Measurements from ENCODE around the gene CRTC1.
A peak's percentile ranks its signal among the peaks of the same experiment; 100 is the strongest.

The CRTC1 gene

GRCh38 chr19:18791315-18791678 is 107.8 kb downstream of the CRTC1 start:
- Mint-ChIP-seq H3K36me3 (ENCODE audit: insufficient read depth) (peaks cover 5% of the 10 kb centered on the region), H3K27ac (ENCODE audit: low read depth) (no peak overlapping the region), H3K4me1 (peaks cover 33% of the 10 kb centered on the region), H3K4me3 (peak overlapping the region; percentile 23), H3K27me3 (peaks cover 86% of the 10 kb centered on the region), H3K9me3 (no peaks in the 10 kb centered on the region)
- DNase-seq (ENCODE audit: low spot score in 2 of 2) (no peak), ATAC-seq (replicated peaks; ENCODE audit: extremely low read depth, poor library complexity, severe bottlenecking) (no peak)

DNA sequence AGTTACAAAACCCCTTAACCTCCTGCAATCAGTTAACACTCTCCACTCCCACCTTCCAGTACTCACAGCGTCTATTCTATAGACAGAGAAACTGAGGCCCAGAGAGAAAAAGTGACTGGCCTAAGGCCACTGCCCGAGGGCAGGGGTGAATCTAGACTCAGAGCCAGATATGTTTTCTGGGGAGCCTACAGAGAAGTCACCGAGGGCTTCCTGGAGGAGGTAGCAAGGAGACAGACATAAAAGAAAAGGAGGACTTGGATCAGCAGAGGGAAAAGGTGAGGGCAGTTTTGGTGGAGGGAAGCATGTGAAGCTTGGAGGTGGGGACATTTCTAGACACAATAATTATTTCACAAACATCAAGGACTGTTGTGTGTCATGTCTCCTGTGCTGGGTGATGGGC is 109.2 kb downstream of the CRTC1 start:
- H3K27me3 Mint-ChIP-seq = peaks cover 83% of the 10 kb centered on the region
- no peak for ATAC-seq (replicated peaks; ENCODE audit: extremely low read depth, poor library complexity, severe bottlenecking)
- no peak for DNase-seq (ENCODE audit: low spot score in 2 of 2)
- no peak overlapping the region for H3K4me3 Mint-ChIP-seq
- H3K27ac Mint-ChIP-seq (ENCODE audit: low read depth) = no peak overlapping the region
- H3K9me3 Mint-ChIP-seq = no peaks in the 10 kb centered on the region
- peaks cover 23% of the 10 kb centered on the region for H3K4me1 Mint-ChIP-seq
- H3K36me3 Mint-ChIP-seq (ENCODE audit: insufficient read depth) = peaks cover 5% of the 10 kb centered on the region

DNA sequence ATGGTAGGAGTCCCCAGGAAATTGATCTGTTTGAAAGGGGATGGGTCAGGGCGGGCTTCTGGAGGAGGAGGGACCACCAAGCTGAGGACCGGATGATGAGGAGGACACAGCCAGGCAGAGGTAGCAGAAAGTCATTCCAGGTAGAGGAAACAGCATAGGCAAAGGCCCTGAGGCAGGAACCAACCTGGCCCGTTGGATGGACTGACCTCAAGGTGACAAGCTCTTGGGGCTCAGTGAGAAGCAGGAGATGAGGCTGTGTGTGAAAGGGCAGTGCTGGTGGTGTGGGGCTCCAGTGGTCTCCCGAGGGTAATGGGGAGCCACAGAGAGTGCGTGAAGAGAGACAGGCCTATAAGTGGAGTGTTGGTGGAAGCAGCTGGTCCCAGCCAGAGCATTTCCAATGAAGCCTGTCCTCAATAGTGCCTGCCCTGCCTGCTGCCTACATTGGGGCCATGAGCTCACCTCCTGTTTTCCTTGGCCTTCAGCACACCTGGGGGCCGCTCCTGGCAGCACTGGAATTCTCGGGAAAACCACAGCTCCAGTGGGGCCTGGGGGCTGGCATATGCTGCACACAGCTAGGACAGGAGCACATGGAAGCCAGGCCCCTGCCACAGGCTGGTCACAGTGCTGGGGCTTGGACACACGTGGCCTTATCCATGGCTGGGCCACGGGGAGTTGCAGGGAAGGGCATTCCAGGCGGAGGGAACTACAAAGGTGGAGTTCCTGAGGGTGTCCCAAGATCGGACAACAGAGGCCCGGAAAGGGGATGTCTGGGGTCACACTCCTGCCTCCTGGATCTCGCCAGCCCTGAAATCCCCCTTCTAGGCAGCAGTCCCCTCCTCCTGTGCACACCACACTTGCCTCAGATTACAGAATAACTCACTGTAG is 109.9 kb downstream of the CRTC1 start:
- H3K9me3 Mint-ChIP-seq = no peaks in the 10 kb centered on the region
- DNase-seq (ENCODE audit: low spot score in 2 of 2) = no peak
- no peak for ATAC-seq (replicated peaks; ENCODE audit: extremely low read depth, poor library complexity, severe bottlenecking)
- peaks cover 21% of the 10 kb centered on the region for H3K4me1 Mint-ChIP-seq
- no peak overlapping the region for H3K4me3 Mint-ChIP-seq
- H3K27me3 Mint-ChIP-seq = peaks cover 78% of the 10 kb centered on the region
- no peak overlapping the region for H3K27ac Mint-ChIP-seq (ENCODE audit: low read depth)
- peaks cover 5% of the 10 kb centered on the region for H3K36me3 Mint-ChIP-seq (ENCODE audit: insufficient read depth)

GRCh38 chr19:18794029-18794313 is 110.5 kb downstream of the CRTC1 start:
- no peak for ATAC-seq (replicated peaks; ENCODE audit: extremely low read depth, poor library complexity, severe bottlenecking)
- Mint-ChIP-seq H3K36me3 (ENCODE audit: insufficient read depth) (peaks cover 5% of the 10 kb centered on the region), H3K27ac (ENCODE audit: low read depth) (no peak overlapping the region), H3K4me1 (peaks cover 17% of the 10 kb centered on the region), H3K9me3 (no peaks in the 10 kb centered on the region), H3K4me3 (no peak overlapping the region), H3K27me3 (peaks cover 72% of the 10 kb centered on the region)
- DNase-seq (ENCODE audit: low spot score in 2 of 2) = no peak

GRCh38 chr19:18794692-18795091 is 111.2 kb downstream of the CRTC1 start:
- Mint-ChIP-seq H3K9me3 (no peaks in the 10 kb centered on the region), H3K4me3 (no peak overlapping the region), H3K27me3 (peaks cover 65% of the 10 kb centered on the region), H3K4me1 (peaks cover 10% of the 10 kb centered on the region), H3K36me3 (ENCODE audit: insufficient read depth) (peaks cover 5% of the 10 kb centered on the region), H3K27ac (ENCODE audit: low read depth) (no peak overlapping the region)
- DNase-seq (ENCODE audit: low spot score in 2 of 2) (no peak), ATAC-seq (replicated peaks; ENCODE audit: extremely low read depth, poor library complexity, severe bottlenecking) (no peak)

GRCh38 chr19:18795540-18795939 is 112.1 kb downstream of the CRTC1 start:
- no peak for DNase-seq (ENCODE audit: low spot score in 2 of 2)
- Mint-ChIP-seq H3K27ac (ENCODE audit: low read depth) (no peak overlapping the region), H3K27me3 (peaks cover 56% of the 10 kb centered on the region), H3K36me3 (ENCODE audit: insufficient read depth) (peaks cover 3% of the 10 kb centered on the region), H3K4me3 (no peak overlapping the region), H3K4me1 (peaks cover 2% of the 10 kb centered on the region), H3K9me3 (no peaks in the 10 kb centered on the region)
- ATAC-seq (replicated peaks; ENCODE audit: extremely low read depth, poor library complexity, severe bottlenecking) = no peak

GRCh38 chr19:18796239-18796638 is 112.8 kb downstream of the CRTC1 start:
- Mint-ChIP-seq H3K4me3 (no peak overlapping the region), H3K9me3 (no peaks in the 10 kb centered on the region), H3K4me1 (no peaks in the 10 kb centered on the region), H3K27ac (ENCODE audit: low read depth) (no peak overlapping the region), H3K36me3 (ENCODE audit: insufficient read depth) (peaks cover 3% of the 10 kb centered on the region), H3K27me3 (peaks cover 49% of the 10 kb centered on the region)
- ATAC-seq (replicated peaks; ENCODE audit: extremely low read depth, poor library complexity, severe bottlenecking) (no peak), DNase-seq (ENCODE audit: low spot score in 2 of 2) (no peak)

- ATAC-seq (replicated peaks; ENCODE audit: extremely low read depth, poor library complexity, severe bottlenecking) (no peak), DNase-seq (ENCODE audit: low spot score in 2 of 2) (no peak)
- no peaks in the 10 kb centered on the region for H3K36me3 Mint-ChIP-seq (ENCODE audit: insufficient read depth)
- no peak overlapping the region for H3K27ac Mint-ChIP-seq (ENCODE audit: low read depth)
- no peaks in the 10 kb centered on the region for H3K4me1 Mint-ChIP-seq
- H3K4me3 Mint-ChIP-seq = no peak overlapping the region
- H3K27me3 Mint-ChIP-seq = peaks cover 32% of the 10 kb centered on the region
- H3K9me3 Mint-ChIP-seq = no peaks in the 10 kb centered on the region
Measured at GRCh38 chr19:18798384-18799352, 115.2 kb downstream of the CRTC1 start.

GRCh38 chr19:18799389-18799970 is 116.0 kb downstream of the CRTC1 start:
- ATAC-seq (replicated peaks; ENCODE audit: extremely low read depth, poor library complexity, severe bottlenecking) (no peak), DNase-seq (ENCODE audit: low spot score in 2 of 2) (no peak)
- no peaks in the 10 kb centered on the region for H3K9me3 Mint-ChIP-seq
- peaks cover 28% of the 10 kb centered on the region for H3K27me3 Mint-ChIP-seq
- H3K27ac Mint-ChIP-seq (ENCODE audit: low read depth) = no peak overlapping the region
- no peaks in the 10 kb centered on the region for H3K4me1 Mint-ChIP-seq
- no peaks in the 10 kb centered on the region for H3K36me3 Mint-ChIP-seq (ENCODE audit: insufficient read depth)
- no peak overlapping the region for H3K4me3 Mint-ChIP-seq

GRCh38 chr19:18800079-18800478 is 116.6 kb downstream of the CRTC1 start:
- no peaks in the 10 kb centered on the region for H3K4me1 Mint-ChIP-seq
- peaks cover 22% of the 10 kb centered on the region for H3K27me3 Mint-ChIP-seq
- H3K36me3 Mint-ChIP-seq (ENCODE audit: insufficient read depth) = no peaks in the 10 kb centered on the region
- no peaks in the 10 kb centered on the region for H3K9me3 Mint-ChIP-seq
- no peak for ATAC-seq (replicated peaks; ENCODE audit: extremely low read depth, poor library complexity, severe bottlenecking)
- no peak overlapping the region for H3K27ac Mint-ChIP-seq (ENCODE audit: low read depth)
- no peak for DNase-seq (ENCODE audit: low spot score in 2 of 2)
- H3K4me3 Mint-ChIP-seq = no peak overlapping the region

- ATAC-seq (replicated peaks; ENCODE audit: extremely low read depth, poor library complexity, severe bottlenecking) (no peak), DNase-seq (ENCODE audit: low spot score in 2 of 2) (no peak)
- peaks cover 22% of the 10 kb centered on the region for H3K27me3 Mint-ChIP-seq
- no peaks in the 10 kb centered on the region for H3K36me3 Mint-ChIP-seq (ENCODE audit: insufficient read depth)
- H3K9me3 Mint-ChIP-seq = no peaks in the 10 kb centered on the region
- no peak overlapping the region for H3K27ac Mint-ChIP-seq (ENCODE audit: low read depth)
- H3K4me3 Mint-ChIP-seq = no peak overlapping the region
- H3K4me1 Mint-ChIP-seq = no peaks in the 10 kb centered on the region
Measured at GRCh38 chr19:18800636-18801035, 117.2 kb downstream of the CRTC1 start.

DNA sequence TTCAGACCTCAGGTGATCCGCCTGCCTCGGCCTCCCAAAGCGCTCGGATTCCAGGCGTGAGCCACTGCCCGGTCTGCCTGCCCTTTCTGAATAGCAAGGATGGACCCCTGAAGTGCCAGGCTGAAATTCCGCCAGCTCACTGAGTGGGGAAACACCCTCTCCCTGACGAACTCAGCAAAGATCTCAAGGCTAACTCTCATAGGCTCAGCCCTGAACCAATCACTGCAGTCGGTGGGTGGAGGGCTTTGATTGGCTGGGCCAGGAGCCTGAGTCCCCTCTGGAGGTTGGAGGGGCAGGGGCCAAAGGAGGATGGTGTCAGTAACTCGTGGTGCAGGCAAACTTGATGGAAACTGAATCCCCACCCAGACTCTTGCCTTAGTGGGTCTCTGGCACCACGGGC is 118.9 kb downstream of the CRTC1 start:
- no peak for DNase-seq (ENCODE audit: low spot score in 2 of 2)
- H3K4me1 Mint-ChIP-seq = no peaks in the 10 kb centered on the region
- ATAC-seq (replicated peaks; ENCODE audit: extremely low read depth, poor library complexity, severe bottlenecking) = no peak
- peaks cover 16% of the 10 kb centered on the region for H3K27me3 Mint-ChIP-seq
- H3K4me3 Mint-ChIP-seq = no peak overlapping the region
- no peak overlapping the region for H3K27ac Mint-ChIP-seq (ENCODE audit: low read depth)
- no peaks in the 10 kb centered on the region for H3K36me3 Mint-ChIP-seq (ENCODE audit: insufficient read depth)
- H3K9me3 Mint-ChIP-seq = no peaks in the 10 kb centered on the region
